Measurements from ENCODE around the gene ADAMTSL1. TPM values are rescaled to one million over a fixed set of nuclear protein-coding genes. Genes with fewer than 3 reads are reported as not detected.

The ADAMTSL1 gene
- total RNA-seq, 4 donors from 2014 or later, result 13.3 to 39.7 (median 27.2) TPM

GRCh38 chr9:18778846-18779245, 304.9 kb downstream of the ADAMTSL1 start:
- in situ Hi-C loops (cut with MboI; ENCODE audit: low pct_ligation_motif_present in 1 of 4, low pct_unique_long_range_greater_than_20kb in 1 of 4, low sequenced_read_pairs in 3 of 4), result no loop called here

GRCh38 chr9:18783909-18784308, 310.0 kb downstream of the ADAMTSL1 start:
- in situ Hi-C loops (cut with MboI; ENCODE audit: low pct_ligation_motif_present in 1 of 4, low pct_unique_long_range_greater_than_20kb in 1 of 4, low sequenced_read_pairs in 3 of 4), result no loop called here
- WGBS, 2 donors (ENCODE audit: low coverage in 1 of 2), result 73 to 84% methylated on average over 3 of the region's 3 CpGs
- TF ChIP-seq CTCF (IDR thresholded peaks at IDR 0.05) (no peak), EP300 (IDR thresholded peaks at IDR 0.05; ENCODE audit: low read depth) (no peak), POLR2AphosphoS5 (IDR thresholded peaks at IDR 0.05) (no peak), POLR2A (IDR thresholded peaks at IDR 0.05) (no peak)
- DNase-seq, result no peak
- Histone ChIP-seq H3K4me1 (peaks cover 0 to 9% (median 3%) of the 10 kb centered on the region in 4 donors), H3K36me3 (no peaks in the 10 kb centered on the region), H3K27ac (no peak overlapping the region), H3K27me3 (no peaks in the 10 kb centered on the region), H3K4me3 (no peak overlapping the region), H3K9me3 (no peaks in the 10 kb centered on the region)
- intact Hi-C loops (cut with DNase I; ENCODE audit: low total_unique reads), result no loop called here

More at GRCh38 chr9:18778846-18779245, 304.9 kb downstream of the ADAMTSL1 start:
- no peaks in the 10 kb centered on the region for H3K36me3 ChIP-seq
- H3K27me3 ChIP-seq, result no peaks in the 10 kb centered on the region
- peaks cover 0 to 6% (median 0%) of the 10 kb centered on the region in 4 donors for H3K4me1 ChIP-seq
- H3K9me3 ChIP-seq, result no peaks in the 10 kb centered on the region
- no peak for TF ChIP-seq POLR2A (IDR thresholded peaks at IDR 0.05)
- no peak for TF ChIP-seq EP300 (IDR thresholded peaks at IDR 0.05; ENCODE audit: low read depth)
- no peak for TF ChIP-seq POLR2AphosphoS5 (IDR thresholded peaks at IDR 0.05)
- no peak for TF ChIP-seq CTCF (IDR thresholded peaks at IDR 0.05)
- 44 to 48% methylated on average over 2 of the region's 2 CpGs for WGBS, 2 donors (ENCODE audit: low coverage in 1 of 2)
- H3K4me3 ChIP-seq, result no peak overlapping the region
- DNase-seq, result no peak
- no peak overlapping the region for H3K27ac ChIP-seq
- intact Hi-C loops (cut with DNase I; ENCODE audit: low total_unique reads), result no loop called here

GRCh38 chr9:18785604-18786003, 311.7 kb downstream of the ADAMTSL1 start:
- H3K4me1 ChIP-seq, result peaks cover 0 to 8% (median 3%) of the 10 kb centered on the region in 4 donors
- 76 to 79% methylated on average over 2 of the region's 2 CpGs for WGBS, 2 donors (ENCODE audit: low coverage in 1 of 2)
- intact Hi-C loops (cut with DNase I; ENCODE audit: low total_unique reads) (no loop called here), in situ Hi-C loops (cut with MboI; ENCODE audit: low pct_ligation_motif_present in 1 of 4, low pct_unique_long_range_greater_than_20kb in 1 of 4, low sequenced_read_pairs in 3 of 4) (no loop called here)
- no peak overlapping the region for H3K4me3 ChIP-seq
- peak overlapping the region in 1 of 4 donors; percentile 25 for H3K27ac ChIP-seq
- no peaks in the 10 kb centered on the region for H3K9me3 ChIP-seq
- H3K27me3 ChIP-seq, result no peaks in the 10 kb centered on the region
- DNase-seq, result no peak
- TF ChIP-seq POLR2A (IDR thresholded peaks at IDR 0.05), result no peak
- no peak for TF ChIP-seq POLR2AphosphoS5 (IDR thresholded peaks at IDR 0.05)
- no peak for TF ChIP-seq EP300 (IDR thresholded peaks at IDR 0.05; ENCODE audit: low read depth)
- no peak for TF ChIP-seq CTCF (IDR thresholded peaks at IDR 0.05)
- no peaks in the 10 kb centered on the region for H3K36me3 ChIP-seq

GRCh38 chr9:18786196-18786595, 312.2 kb downstream of the ADAMTSL1 start:
- WGBS, 2 donors (ENCODE audit: low coverage in 1 of 2), result 40 to 53% methylated on average over 3 of the region's 3 CpGs
- intact Hi-C loops (cut with DNase I; ENCODE audit: low total_unique reads), result no loop called here
- peak overlapping the region in 2 of 4 donors; percentile 25 to 52 for H3K27ac ChIP-seq

More at GRCh38 chr9:18786196-18786595, 312.2 kb downstream of the ADAMTSL1 start:
- in situ Hi-C loops (cut with MboI; ENCODE audit: low pct_ligation_motif_present in 1 of 4, low pct_unique_long_range_greater_than_20kb in 1 of 4, low sequenced_read_pairs in 3 of 4), result no loop called here
- H3K4me3 ChIP-seq, result no peak overlapping the region
- H3K27me3 ChIP-seq, result no peaks in the 10 kb centered on the region
- peaks cover 0 to 8% (median 3%) of the 10 kb centered on the region in 4 donors for H3K4me1 ChIP-seq
- no peak for DNase-seq
- H3K9me3 ChIP-seq, result no peaks in the 10 kb centered on the region
- no peak for TF ChIP-seq POLR2A (IDR thresholded peaks at IDR 0.05)
- no peaks in the 10 kb centered on the region for H3K36me3 ChIP-seq

Measured in transverse colon (tissue), 4 donors.